Measurements from ENCODE around the gene EEFSEC. TPM values are rescaled to one million over a fixed set of nuclear protein-coding genes. Genes with fewer than 3 reads are reported as not detected.

Gene EEFSEC
- total RNA-seq, 1 donor, result 8.0 TPM

- Histone ChIP-seq H3K9me3 (ENCODE audit: low read depth, low read length) (no peaks in the 10 kb centered on the region), H3K4me1 (ENCODE audit: insufficient read depth, low read length) (no peaks in the 10 kb centered on the region), H3K4me3 (ENCODE audit: low read length) (no peak overlapping the region), H3K27me3 (ENCODE audit: insufficient read depth, low read length) (no peaks in the 10 kb centered on the region)
These were observed 232.0 kb downstream of the EEFSEC start for GRCh38 chr3:128385080-128385832.

- H3K27me3 ChIP-seq (ENCODE audit: insufficient read depth, low read length), result no peaks in the 10 kb centered on the region
- no peaks in the 10 kb centered on the region for H3K4me1 ChIP-seq (ENCODE audit: insufficient read depth, low read length)
These were observed 235.7 kb downstream of the EEFSEC start for GRCh38 chr3:128388932-128389331.

GRCh38 chr3:128390867-128391266 lies 237.6 kb downstream of the EEFSEC start:
- Histone ChIP-seq H3K4me3 (ENCODE audit: low read length) (no peak overlapping the region), H3K27me3 (ENCODE audit: insufficient read depth, low read length) (no peaks in the 10 kb centered on the region), H3K4me1 (ENCODE audit: insufficient read depth, low read length) (no peaks in the 10 kb centered on the region), H3K9me3 (ENCODE audit: low read depth, low read length) (no peaks in the 10 kb centered on the region)

More at GRCh38 chr3:128388932-128389331, 235.7 kb downstream of the EEFSEC start:
- Histone ChIP-seq H3K9me3 (ENCODE audit: low read depth, low read length) (no peaks in the 10 kb centered on the region), H3K4me3 (ENCODE audit: low read length) (no peak overlapping the region)

- Histone ChIP-seq H3K9me3 (ENCODE audit: low read depth, low read length) (no peaks in the 10 kb centered on the region), H3K4me1 (ENCODE audit: insufficient read depth, low read length) (no peaks in the 10 kb centered on the region), H3K27me3 (ENCODE audit: insufficient read depth, low read length) (no peaks in the 10 kb centered on the region), H3K4me3 (ENCODE audit: low read length) (no peak overlapping the region)
These were observed 238.7 kb downstream of the EEFSEC start for GRCh38 chr3:128392021-128392420.

GRCh38 chr3:128392818-128393544 lies 239.7 kb downstream of the EEFSEC start:
- Histone ChIP-seq H3K4me3 (ENCODE audit: low read length) (no peak overlapping the region), H3K4me1 (ENCODE audit: insufficient read depth, low read length) (no peaks in the 10 kb centered on the region), H3K27me3 (ENCODE audit: insufficient read depth, low read length) (no peaks in the 10 kb centered on the region), H3K9me3 (ENCODE audit: low read depth, low read length) (no peaks in the 10 kb centered on the region)

GRCh38 chr3:128394033-128394432 lies 240.8 kb downstream of the EEFSEC start:
- H3K4me3 ChIP-seq (ENCODE audit: low read length), result no peak overlapping the region
- no peaks in the 10 kb centered on the region for H3K4me1 ChIP-seq (ENCODE audit: insufficient read depth, low read length)

GRCh38 chr3:128395046-128395445 lies 241.8 kb downstream of the EEFSEC start:
- no peaks in the 10 kb centered on the region for H3K4me1 ChIP-seq (ENCODE audit: insufficient read depth, low read length)
- no peaks in the 10 kb centered on the region for H3K27me3 ChIP-seq (ENCODE audit: insufficient read depth, low read length)
- H3K9me3 ChIP-seq (ENCODE audit: low read depth, low read length), result no peaks in the 10 kb centered on the region
- H3K4me3 ChIP-seq (ENCODE audit: low read length), result no peak overlapping the region

More at GRCh38 chr3:128394033-128394432, 240.8 kb downstream of the EEFSEC start:
- no peaks in the 10 kb centered on the region for H3K9me3 ChIP-seq (ENCODE audit: low read depth, low read length)
- H3K27me3 ChIP-seq (ENCODE audit: insufficient read depth, low read length), result no peaks in the 10 kb centered on the region

- Histone ChIP-seq H3K4me3 (ENCODE audit: low read length) (no peak overlapping the region), H3K27me3 (ENCODE audit: insufficient read depth, low read length) (no peaks in the 10 kb centered on the region), H3K9me3 (ENCODE audit: low read depth, low read length) (no peaks in the 10 kb centered on the region), H3K4me1 (ENCODE audit: insufficient read depth, low read length) (no peaks in the 10 kb centered on the region)
These were observed 242.3 kb downstream of the EEFSEC start for GRCh38 chr3:128395500-128396162.

- Histone ChIP-seq H3K27me3 (ENCODE audit: insufficient read depth, low read length) (no peaks in the 10 kb centered on the region), H3K9me3 (ENCODE audit: low read depth, low read length) (no peaks in the 10 kb centered on the region), H3K4me1 (ENCODE audit: insufficient read depth, low read length) (no peaks in the 10 kb centered on the region), H3K4me3 (ENCODE audit: low read length) (no peak overlapping the region)
These were observed 244.2 kb downstream of the EEFSEC start for GRCh38 chr3:128397484-128397883.

GRCh38 chr3:128398586-128398985 lies 245.3 kb downstream of the EEFSEC start:
- Histone ChIP-seq H3K27me3 (ENCODE audit: insufficient read depth, low read length) (no peaks in the 10 kb centered on the region), H3K4me1 (ENCODE audit: insufficient read depth, low read length) (no peaks in the 10 kb centered on the region), H3K4me3 (ENCODE audit: low read length) (no peak overlapping the region), H3K9me3 (ENCODE audit: low read depth, low read length) (no peaks in the 10 kb centered on the region)

- Histone ChIP-seq H3K4me1 (ENCODE audit: insufficient read depth, low read length) (no peaks in the 10 kb centered on the region), H3K4me3 (ENCODE audit: low read length) (no peak overlapping the region), H3K27me3 (ENCODE audit: insufficient read depth, low read length) (no peaks in the 10 kb centered on the region), H3K9me3 (ENCODE audit: low read depth, low read length) (no peaks in the 10 kb centered on the region)
These were observed 246.1 kb downstream of the EEFSEC start for GRCh38 chr3:128399221-128399915.

GRCh38 chr3:128400671-128401070 lies 247.4 kb downstream of the EEFSEC start:
- no peaks in the 10 kb centered on the region for H3K4me1 ChIP-seq (ENCODE audit: insufficient read depth, low read length)
- no peak overlapping the region for H3K4me3 ChIP-seq (ENCODE audit: low read length)
- no peaks in the 10 kb centered on the region for H3K27me3 ChIP-seq (ENCODE audit: insufficient read depth, low read length)

GRCh38 chr3:128402319-128402718 lies 249.0 kb downstream of the EEFSEC start:
- no peaks in the 10 kb centered on the region for H3K4me1 ChIP-seq (ENCODE audit: insufficient read depth, low read length)
- H3K27me3 ChIP-seq (ENCODE audit: insufficient read depth, low read length), result no peaks in the 10 kb centered on the region
- H3K4me3 ChIP-seq (ENCODE audit: low read length), result no peak overlapping the region
- H3K9me3 ChIP-seq (ENCODE audit: low read depth, low read length), result no peaks in the 10 kb centered on the region

More at GRCh38 chr3:128400671-128401070, 247.4 kb downstream of the EEFSEC start:
- H3K9me3 ChIP-seq (ENCODE audit: low read depth, low read length), result no peaks in the 10 kb centered on the region

GRCh38 chr3:128402998-128403397 lies 249.7 kb downstream of the EEFSEC start:
- H3K27me3 ChIP-seq (ENCODE audit: insufficient read depth, low read length), result no peaks in the 10 kb centered on the region
- H3K9me3 ChIP-seq (ENCODE audit: low read depth, low read length), result no peaks in the 10 kb centered on the region
- no peaks in the 10 kb centered on the region for H3K4me1 ChIP-seq (ENCODE audit: insufficient read depth, low read length)
- H3K4me3 ChIP-seq (ENCODE audit: low read length), result no peak overlapping the region
